ENCODE measurements around the gene NT5C3A.
"Not testable (repeated sequence)": the region's sequence is repeated elsewhere in the genome, so short reads cannot be mapped to it uniquely, and the experiment has no call there.

The NT5C3A gene

DNA sequence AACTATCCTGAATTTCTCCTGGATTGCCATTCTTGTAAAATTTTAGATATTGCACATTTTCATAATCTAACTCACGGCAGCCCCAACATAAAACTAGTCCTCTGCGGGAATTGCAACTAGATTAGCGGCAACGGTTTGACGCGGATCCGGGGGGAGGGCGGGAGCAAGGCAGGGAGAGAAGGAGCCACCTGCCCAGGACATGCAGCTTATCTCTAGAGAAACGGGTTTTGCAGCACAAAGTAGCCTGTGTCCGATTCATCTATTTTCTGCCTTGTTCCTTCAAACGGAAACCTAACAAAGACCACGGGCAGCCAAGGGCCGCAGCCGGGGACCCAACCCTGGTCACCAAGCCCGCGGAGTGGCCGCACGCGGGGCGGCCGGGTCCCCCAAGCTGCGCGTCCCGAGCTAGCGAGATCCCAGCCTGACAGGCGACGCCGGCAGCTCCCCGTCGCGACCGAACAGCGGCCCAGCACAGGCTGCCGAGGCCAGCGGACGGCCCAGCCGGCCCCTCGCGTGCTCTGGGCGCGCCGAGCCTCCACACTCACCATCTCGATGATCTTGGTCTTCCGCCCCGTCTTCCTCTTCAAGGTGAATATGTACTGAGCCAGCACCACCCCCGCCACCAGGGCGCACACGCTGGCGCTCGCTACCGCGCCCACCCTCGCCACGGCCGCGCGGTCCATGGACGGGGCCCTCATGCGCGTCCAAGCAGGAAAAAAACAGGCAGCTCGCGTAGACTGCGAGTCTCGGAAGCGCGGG is at the start of gene NT5C3A:
TSS of gene NT5C3A (minus strand) at position 754 of the 759 bp plus-strand sequence. CDS start at position 683, 71 bp downstream.
- DNase-seq (ENCODE audit: low read depth), result no peak

- no peak for DNase-seq (ENCODE audit: low read depth)
Observed at GRCh38 chr7:33111614-33112013, 49.0 kb upstream of the NT5C3A start.

DNA sequence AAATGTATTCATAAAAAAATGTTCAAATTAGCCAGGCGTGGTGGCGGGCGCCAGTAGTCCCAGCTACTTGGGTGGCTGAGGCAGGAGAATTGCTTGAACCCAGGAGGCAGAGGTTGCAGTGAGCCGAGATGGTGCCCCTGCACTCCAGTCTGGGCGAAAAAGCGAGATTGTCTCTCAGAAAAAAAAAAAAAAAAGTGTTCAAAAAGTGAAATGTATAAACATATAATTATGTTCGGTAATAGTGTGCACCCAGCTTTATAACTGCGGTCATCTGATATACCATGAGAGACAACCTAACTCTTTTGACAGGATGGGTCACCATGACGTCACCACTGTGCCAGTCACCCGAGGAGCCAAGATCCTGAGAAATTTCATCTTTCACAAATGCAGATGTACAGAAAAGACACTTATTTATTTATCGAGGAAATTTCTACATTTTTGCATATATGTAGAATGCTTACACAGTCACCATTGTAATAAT is 47.2 kb upstream of the NT5C3A start:
- DNase-seq (ENCODE audit: low read depth), result no peak

DNA sequence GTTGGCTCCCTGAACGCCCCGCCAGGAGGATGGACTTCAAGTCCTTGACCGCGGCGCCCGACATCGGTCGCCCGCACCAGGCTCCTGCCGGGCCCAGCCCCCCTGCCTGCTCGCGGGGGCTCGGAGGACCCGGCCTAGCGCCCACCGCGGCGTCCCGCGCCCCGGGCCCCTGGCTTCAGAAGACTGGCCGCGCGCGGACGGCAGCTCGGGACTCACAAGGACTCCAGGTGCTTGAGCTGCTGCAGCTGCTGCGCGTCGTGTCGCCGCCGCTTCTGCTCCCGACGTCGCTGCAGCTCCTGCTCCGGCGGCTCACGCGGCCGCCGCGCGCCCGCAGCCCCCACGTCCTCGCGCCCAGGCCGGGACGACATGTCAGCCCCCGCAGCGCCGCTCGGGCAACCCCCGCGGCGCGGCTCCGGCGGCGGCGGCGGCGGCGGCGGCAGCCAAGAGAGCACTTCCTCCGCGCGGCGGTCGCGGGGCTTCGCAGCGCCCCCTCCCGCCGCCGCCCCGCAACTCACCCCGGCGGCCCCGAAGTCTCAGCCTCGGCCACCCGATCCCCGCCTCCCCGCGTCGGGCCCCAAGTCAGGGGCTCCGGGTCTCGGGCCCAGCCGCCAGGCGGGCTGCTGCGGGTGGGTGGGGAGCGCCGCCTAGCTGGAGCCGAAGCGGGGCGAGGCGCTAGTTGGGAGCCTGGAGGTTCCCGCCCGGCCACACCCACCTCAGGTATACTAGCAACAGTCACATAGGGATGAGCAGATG is 46.6 kb upstream of the NT5C3A start, which contains the start of gene RP9:
TSS of gene RP9 (minus strand) at position 400 of the 753 bp plus-strand sequence. CDS start at position 368, 32 bp downstream.
- DNase-seq (ENCODE audit: low read depth), result peak; percentile 45

DNA sequence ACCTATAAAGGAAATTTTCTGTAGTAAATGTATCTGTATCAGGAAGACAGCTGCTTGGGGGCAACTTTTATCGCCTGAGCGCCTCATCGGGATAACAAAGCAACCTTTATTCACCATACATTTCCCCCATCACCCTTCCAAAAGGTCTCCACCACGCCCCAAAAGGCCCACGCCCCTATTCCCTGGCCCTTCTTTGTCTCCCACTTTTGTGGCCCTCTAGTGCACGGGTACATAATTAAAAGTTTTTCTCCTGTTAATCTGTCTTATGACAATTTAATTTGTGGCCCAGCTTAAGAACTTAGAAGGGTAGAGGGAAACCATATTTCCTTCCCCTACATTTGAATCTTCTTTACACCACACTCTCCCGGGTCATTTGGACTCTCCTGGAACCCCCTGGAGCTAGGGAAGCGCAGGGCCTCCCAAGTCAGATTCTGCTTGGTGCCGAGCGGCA is 46.0 kb upstream of the NT5C3A start:
- no peak for DNase-seq (ENCODE audit: low read depth)

GRCh38 chr7:33107136-33108066 is 44.8 kb upstream of the NT5C3A start:
- DNase-seq (ENCODE audit: low read depth), result no peak

DNA sequence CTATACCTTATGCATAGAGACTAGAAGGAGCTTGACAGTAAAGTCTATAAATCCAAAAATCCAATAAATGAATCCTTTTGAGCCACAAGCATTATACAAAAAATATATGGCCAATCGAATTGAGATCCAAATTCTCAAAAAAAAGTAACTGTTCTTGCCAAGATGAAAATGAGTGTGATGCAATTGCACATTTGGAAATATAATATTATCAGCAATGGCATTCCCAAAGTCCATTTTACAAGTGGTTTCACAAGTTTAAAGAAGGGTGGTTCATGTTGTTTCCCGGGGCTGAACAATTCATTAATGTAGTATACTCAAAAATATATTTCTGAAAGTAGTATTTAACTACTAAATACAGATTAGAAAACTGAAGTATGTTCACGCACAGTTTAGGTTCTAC is 39.3 kb upstream of the NT5C3A start:
- DNase-seq (ENCODE audit: low read depth), result no peak

- no peak for DNase-seq (ENCODE audit: low read depth)
Observed at GRCh38 chr7:33100770-33101169, 38.2 kb upstream of the NT5C3A start.

- DNase-seq (ENCODE audit: low read depth), result no peak
Observed at GRCh38 chr7:33099154-33099940, 36.8 kb upstream of the NT5C3A start.

DNA sequence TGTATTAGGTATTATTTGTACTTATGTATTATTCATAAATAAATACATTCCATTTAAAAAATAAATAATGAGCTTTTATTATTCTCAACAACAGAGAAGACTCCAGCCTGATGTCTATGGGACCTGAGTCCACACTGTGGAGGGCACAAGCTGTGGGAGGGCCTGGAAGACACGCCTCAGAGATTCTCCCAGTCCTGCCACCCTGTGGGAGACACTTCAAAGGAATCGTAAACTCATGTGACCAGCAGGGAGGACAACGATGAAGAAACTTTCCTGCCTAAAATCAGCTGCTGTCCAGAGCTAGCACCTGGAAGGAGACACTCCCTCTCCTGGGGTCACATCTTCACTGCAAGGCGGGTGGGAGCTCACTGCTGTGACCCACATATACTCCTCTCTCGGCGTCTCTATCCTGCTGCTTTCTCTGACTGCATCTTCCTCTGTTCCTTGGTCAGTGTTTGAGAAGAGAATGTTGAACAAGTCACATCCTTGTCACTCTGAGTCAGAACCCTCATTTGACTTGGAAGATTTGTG is 32.2 kb upstream of the NT5C3A start:
- DNase-seq (ENCODE audit: low read depth), result not testable (repeated sequence)

DNA sequence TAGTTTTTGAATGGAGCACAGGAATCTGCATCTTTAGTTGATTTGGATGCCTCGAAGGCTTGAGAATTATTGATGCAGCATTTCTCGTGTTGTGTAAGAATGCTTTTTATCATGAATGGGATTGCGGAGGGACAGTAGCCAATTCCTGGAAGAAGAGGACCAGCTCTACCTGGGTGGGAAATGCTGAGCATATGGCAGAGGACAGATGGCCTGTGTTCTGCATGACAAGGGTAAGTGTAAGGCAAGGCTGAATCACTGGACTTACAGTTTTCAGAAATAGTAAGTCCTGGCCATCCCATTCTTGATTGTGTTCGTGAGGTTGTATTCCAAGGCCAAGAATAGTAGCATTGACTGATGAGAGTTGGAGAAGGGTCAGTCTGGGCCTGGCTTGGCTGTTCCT is 30.7 kb upstream of the NT5C3A start:
- no peak for DNase-seq (ENCODE audit: low read depth)

DNA sequence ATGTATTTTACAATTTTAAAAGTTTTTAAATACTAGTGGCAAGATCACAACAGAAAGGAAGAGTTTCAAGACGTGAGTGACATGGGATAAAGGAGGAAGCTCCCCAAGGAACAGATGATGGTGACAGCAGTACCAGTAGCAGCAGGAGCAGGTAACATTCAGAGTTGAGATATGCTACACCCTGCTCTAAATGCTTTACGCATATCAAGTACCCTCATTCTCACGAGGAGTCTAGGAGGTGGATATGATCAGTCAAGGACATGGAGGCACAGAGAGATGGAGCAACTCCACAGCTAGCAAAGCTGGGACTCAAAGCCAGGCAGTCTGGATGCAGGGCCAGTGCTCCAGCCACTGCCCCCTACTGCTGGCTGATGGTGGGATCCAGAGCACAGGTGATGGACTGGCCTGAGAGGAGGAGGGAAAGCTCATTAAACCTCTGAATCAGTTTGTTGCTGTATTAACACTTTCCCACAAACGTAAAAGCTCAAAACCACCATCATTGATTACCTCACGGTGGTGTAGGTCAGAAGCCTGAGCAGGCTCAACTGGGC is 29.1 kb upstream of the NT5C3A start:
- DNase-seq (ENCODE audit: low read depth), result no peak

DNA sequence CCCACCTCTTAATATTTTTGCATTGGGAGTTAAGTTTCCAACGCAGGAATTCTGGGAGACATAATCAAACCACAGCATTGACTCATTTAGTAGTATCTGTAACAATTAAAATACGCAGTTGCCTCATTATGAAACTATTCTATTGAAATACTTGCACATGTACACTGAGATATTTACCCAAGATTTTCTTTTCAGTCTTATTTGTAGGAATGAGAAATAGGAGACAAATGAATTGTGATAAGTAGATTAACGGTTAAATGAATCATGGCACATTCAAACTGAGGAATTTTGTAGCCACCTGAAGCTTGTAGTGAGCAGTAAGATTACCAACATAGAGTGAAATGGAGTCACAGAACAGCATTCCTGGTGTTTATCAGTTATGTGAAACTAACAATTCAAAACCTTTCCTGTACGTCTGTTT is 28.5 kb upstream of the NT5C3A start:
- no peak for DNase-seq (ENCODE audit: low read depth)

GRCh38 chr7:33089142-33089541 is 26.6 kb upstream of the NT5C3A start:
- DNase-seq (ENCODE audit: low read depth), result no peak

DNA sequence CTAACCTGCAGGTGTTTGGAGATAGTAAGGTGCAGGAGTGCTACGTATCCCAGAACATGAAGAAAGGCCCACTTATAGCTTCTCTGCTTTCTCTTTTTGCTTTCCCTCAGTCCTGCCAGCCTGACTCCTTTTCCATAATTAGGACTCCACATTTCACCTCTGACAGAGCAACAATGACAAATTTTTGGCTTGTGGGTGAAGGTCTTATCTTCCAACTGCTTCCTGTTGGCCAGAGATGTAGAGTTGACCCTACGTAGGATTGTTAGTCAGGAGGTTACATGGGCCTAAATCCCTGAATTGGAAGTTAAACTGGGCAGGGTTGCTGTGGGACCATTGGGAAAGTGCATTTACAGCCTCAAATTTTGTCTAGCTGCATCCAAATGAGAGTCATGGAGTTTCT is 25.3 kb upstream of the NT5C3A start:
- DNase-seq (ENCODE audit: low read depth), result no peak

GRCh38 chr7:33087356-33087755 is 24.8 kb upstream of the NT5C3A start:
- DNase-seq (ENCODE audit: low read depth), result no peak

GRCh38 chr7:33079763-33080690 is 17.5 kb upstream of the NT5C3A start:
- DNase-seq (ENCODE audit: low read depth), result no peak

- DNase-seq (ENCODE audit: low read depth), result no peak
Observed at GRCh38 chr7:33079096-33079495, 16.5 kb upstream of the NT5C3A start.

DNA sequence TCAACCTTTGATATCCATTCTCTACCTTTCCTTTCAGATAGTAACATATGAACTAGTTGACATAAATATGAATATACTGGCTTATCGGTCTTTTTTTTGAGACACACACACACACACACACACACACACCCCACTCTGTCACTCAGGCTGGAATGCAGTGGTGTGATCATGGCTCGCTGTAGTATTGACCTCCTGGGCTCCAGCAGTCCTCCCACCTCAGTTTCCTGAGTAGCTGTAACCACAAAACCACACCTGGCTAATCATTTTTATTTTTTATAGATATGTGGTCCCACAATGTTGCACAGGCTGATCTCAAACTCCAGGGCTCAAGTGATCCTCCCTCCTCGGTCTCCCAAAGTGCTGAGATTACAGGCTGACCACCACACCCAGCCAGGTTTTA is 14.2 kb upstream of the NT5C3A start:
- DNase-seq (ENCODE audit: low read depth), result no peak
